HepG2 (cell line): ENCODE measurements around the gene F8. TPM values are rescaled to one million over a fixed set of nuclear protein-coding genes. Genes with fewer than 3 reads are reported as not detected.

ENCODE experiments used
- ATAC-seq: fragments of 200-7000 bp; cut with Tn5 transposase; 3 replicates; pipeline ENCODE4 v1.9.1; 2020; ENCODE audit warnings: mild to moderate bottlenecking, moderate library complexity
- BruUV-seq: library from RNA; stranded (reverse); fragments of 400-500 nt; replicated peaks from 2 replicates; lab custom pipeline; 2021; lab: Mats Ljungman, UMichigan
- CTCF ChIA-PET: fragments of 300-600 bp; formaldehyde crosslinking; extraction: SDS; loops from one replicate; lab custom pipeline; 2021; ENCODE audit warnings: low total read pairs, inconsistent platforms, low intra/inter-chr PET ratio; lab: Yijun Ruan, JAX
- POLR2A ChIA-PET: fragments of 350-600 bp; sonication (Branson Sonifier 250); formaldehyde crosslinking; loops from one replicate; lab custom pipeline; 2020; ENCODE audit warnings: antibody characterized with exemption, inconsistent platforms; lab: Yijun Ruan, JAX
- DNase-seq: peaks from one replicate; pipeline ENCODE4 v3.0.0-alpha.2; 2015; ENCODE audit warnings: low spot score
- FAIRE-seq: peaks from 3 replicates; lab custom pipeline; 2011; peaks lifted over from hg19 to GRCh38; lab: Jason Lieb, UNC
- H2AFZ ChIP-seq: one replicate; pipeline ENCODE4 v1.6.1; 2011; ENCODE audit warnings: low read length, inconsistent platforms
- H3K27ac ChIP-seq: fragments of 300-600 bp; 3 replicates; pipeline ENCODE4 v1.8.0; 2011; ENCODE audit warnings: mixed run types, mild to moderate bottlenecking, mixed read lengths, low read length, inconsistent platforms; ENCODE audit not compliant: insufficient read depth; ENCODE audit errors: extremely low read length
- H3K27me3 ChIP-seq, 2 experiments: fragments of 200-600 bp in 1 of 2; 2 replicates in 1 of 2; 3 replicates in 1 of 2; pipeline versions ENCODE4 v1.6.0 to v1.8.0; 2011; ENCODE audit warnings: low read length in 2 of 2, mild to moderate bottlenecking in 2 of 2, moderate library complexity in 2 of 2, inconsistent platforms in 1 of 2; ENCODE audit not compliant: insufficient read depth in 2 of 2, control insufficient read depth in 1 of 2
- H3K36me3 ChIP-seq, 2 experiments: fragments of 200-600 bp in 1 of 2; replicated peaks in 1 of 2; 2 replicates in 1 of 2; 3 replicates in 1 of 2; pipeline versions ENCODE4 v1.5.1 to v1.8.0; 2011; ENCODE audit warnings: low read length in 2 of 2, inconsistent platforms in 1 of 2; ENCODE audit not compliant: insufficient read depth in 2 of 2, control insufficient read depth in 1 of 2
- H3K4me1 ChIP-seq: 2 replicates; pipeline ENCODE4 v1.5.1; 2012; ENCODE audit warnings: low read length, inconsistent platforms; ENCODE audit not compliant: insufficient read depth
- H3K4me2 ChIP-seq: 2 replicates; pipeline ENCODE4 v1.6.0; 2011; ENCODE audit warnings: low read depth, low read length, inconsistent platforms
- H3K4me3 ChIP-seq, 3 experiments: fragments of 200-600 bp in 1 of 3; sonication (generic), shearing (Covaris generic) in 1 of 3; replicated peaks in 1 of 3; 2 replicates each; pipeline ENCODE4 v1.5.1; 2011 to 2016; ENCODE audit warnings: low read length in 3 of 3, inconsistent platforms in 2 of 3, low read depth in 2 of 3, mild to moderate bottlenecking in 2 of 3, control low read depth in 1 of 3, mixed read lengths in 1 of 3; ENCODE audit not compliant: insufficient read depth in 1 of 3
- H3K79me2 ChIP-seq: one replicate; pipeline ENCODE4 v1.6.1; 2011; ENCODE audit warnings: low read length, inconsistent platforms; ENCODE audit not compliant: insufficient read depth
- H3K9ac ChIP-seq: 2 replicates; pipeline ENCODE4 v1.6.0; 2011; ENCODE audit warnings: mild to moderate bottlenecking, low read depth, low read length, inconsistent platforms; ENCODE audit not compliant: insufficient read depth
- H3K9me3 ChIP-seq: 2 replicates; pipeline ENCODE4 v1.5.1; 2012; ENCODE audit warnings: mild to moderate bottlenecking, low read length
- H4K20me1 ChIP-seq: 2 replicates; pipeline ENCODE4 v1.6.0; 2011; ENCODE audit warnings: inconsistent platforms, mild to moderate bottlenecking, low read length, moderate library complexity; ENCODE audit not compliant: insufficient read depth
- ATF1 ChIP-seq: IDR thresholded peaks from 2 replicates; pipeline ENCODE4 v1.6.1; 2016; ENCODE audit warnings: mild to moderate bottlenecking, control low read depth
- EED ChIP-seq: sonication (generic); formaldehyde crosslinking; IDR thresholded peaks from 2 replicates; pipeline ENCODE4 v1.5.0; 2020; ENCODE audit warnings: mild to moderate bottlenecking, missing genetic modification reagents
- KDM4B ChIP-seq: sonication (generic); formaldehyde crosslinking; IDR thresholded peaks from 2 replicates; pipeline ENCODE4 v1.4.0; 2020; ENCODE audit warnings: missing genetic modification reagents
- MIER3 ChIP-seq: IDR thresholded peaks from 2 replicates; pipeline ENCODE4 v1.6.1; 2016; ENCODE audit warnings: missing compliant biosample characterization, borderline replicate concordance
- MYNN ChIP-seq: sonication (generic); formaldehyde crosslinking; IDR thresholded peaks from 2 replicates; pipeline ENCODE4 v1.4.0; 2020; ENCODE audit warnings: mild to moderate bottlenecking, low read depth, missing genetic modification reagents
- NFE2 ChIP-seq: sonication (generic); formaldehyde crosslinking; IDR thresholded peaks from 2 replicates; pipeline ENCODE4 v1.4.0; 2020; ENCODE audit warnings: missing genetic modification reagents
- RAD21 ChIP-seq: fragments of 450-650 bp; formaldehyde crosslinking; IDR thresholded peaks from 2 replicates; pipeline ENCODE4 v1.5.0; 2020; ENCODE audit warnings: mild to moderate bottlenecking
- SNAPC5 ChIP-seq: sonication (generic); formaldehyde crosslinking; IDR thresholded peaks from 2 replicates; pipeline ENCODE4 v1.8.1; 2023; ENCODE audit warnings: mild to moderate bottlenecking, missing genetic modification reagents, borderline replicate concordance
- SOX5 ChIP-seq: IDR thresholded peaks from 2 replicates; pipeline ENCODE4 v1.6.1; 2016; ENCODE audit warnings: borderline replicate concordance
- ZBTB26 ChIP-seq: IDR thresholded peaks from 2 replicates; pipeline ENCODE4 v1.6.1; 2016; ENCODE audit warnings: missing compliant biosample characterization, missing genetic modification reagents, borderline replicate concordance
- ZMAT3 ChIP-seq: sonication (generic); formaldehyde crosslinking; conservative IDR thresholded peaks from 2 replicates; pipeline ENCODE4 v1.7.0; 2021; ENCODE audit warnings: missing genetic modification reagents
- ZNF142 ChIP-seq: sonication (generic); formaldehyde crosslinking; IDR thresholded peaks from 2 replicates; pipeline ENCODE4 v1.4.0; 2020; ENCODE audit warnings: missing genetic modification reagents
- ZNF430 ChIP-seq: sonication (generic); formaldehyde crosslinking; IDR thresholded peaks from 2 replicates; pipeline ENCODE4 v1.9.0; 2021; ENCODE audit warnings: mild to moderate bottlenecking, missing genetic modification reagents
- ZNF556 ChIP-seq: sonication (generic); formaldehyde crosslinking; IDR thresholded peaks from 2 replicates; pipeline ENCODE4 v1.4.0; 2020; ENCODE audit warnings: mild to moderate bottlenecking, missing genetic modification reagents, borderline replicate concordance
- ZNF792 ChIP-seq: IDR thresholded peaks from 2 replicates; pipeline ENCODE4 v1.6.1; 2016
- WGBS: methylation state at CpG from one replicate; pipeline ENCODE4 v1.1.6; 2017; ENCODE audit warnings: low lambda C conversion rate; 5-methylcytosine and 5-hydroxymethylcytosine counted together
- in situ Hi-C: cut with HindIII; loops from 2 replicates; pipeline ENCODE4 v1.10.0; 2017; ENCODE audit warnings: low pct_unique_long_range_greater_than_20kb; ENCODE audit not compliant: extremely low pct_ligation_motif_present
- intact Hi-C: fragments of 100-400 bp; cut with micrococcal nuclease; formaldehyde crosslinking; loops from one replicate; pipeline ENCODE4 v1.10.0; 2022; ENCODE audit not compliant: unreplicated experiment
- polyA plus RNA-seq, 8 experiments: library from polyadenylated mRNA; depleted of rRNA in 3 of 8; stranded (reverse) in 7 of 8; unstranded in 1 of 8; fragments of >200 nt; fragmentation: Illumina TruSeq in 4 of 8; extraction: Trizol in 4 of 8; gene quantifications; 2 replicates each; pipeline versions ENCODE4 v1.2.1 to v1.2.3, GENCODE V29; 2011 to 2016; ENCODE audit warnings: low read depth in 4 of 8, missing spikeins in 1 of 8, mixed read lengths in 1 of 8; ENCODE audit not compliant: insufficient read depth in 1 of 8
- total RNA-seq, 5 experiments: library from RNA; depleted of rRNA; stranded (reverse); fragments of >200 nt; fragmentation: Illumina TruSeq; extraction: Trizol; gene quantifications; 2 replicates each; pipeline ENCODE4 v1.2.3, GENCODE V29; 2016; ENCODE audit warnings: low read depth in 1 of 5

F8 gene
- total and polyA plus RNA-seq, 2 of the 13 experiments (the other 11 are each of a cell fraction or from before 2014, with no cell fraction given): 0.29 to 0.61 TPM

GRCh38 chrX:154822029-154822428 lies 200.5 kb downstream of the F8 start:
- Histone ChIP-seq H3K4me1 (peaks cover 8% of the 10 kb centered on the region), H3K9me3 (no peaks in the 10 kb centered on the region), H3K27ac (no peak overlapping the region), H3K27me3 (no peaks in the 10 kb centered on the region), H3K36me3 (no peaks in the 10 kb centered on the region), H3K4me2 (no peak overlapping the region), H2AFZ (no peak overlapping the region), H3K4me3 (no peak overlapping the region), H3K9ac (no peak overlapping the region)
- intact Hi-C loops (no loop called here), in situ Hi-C loops (no loop called here)
- no peak for ATAC-seq
- 24% methylated on average over 3 of the region's 3 CpGs for WGBS
- DNase-seq: no peak
- POLR2A ChIA-PET: interaction anchor here (1.3 kb wide), 1 partner anchor 22 kb away, joined by 3 read pairs; no protein-coding TSS in a partner anchor
- FAIRE-seq: no peak
- CTCF ChIA-PET: no interaction called here
- TF ChIP-seq SOX5 (no peak), ZMAT3 (no peak), ZNF792 (CRISPR knock-in tag) (no peak), EED (no peak), KDM4B (CRISPR knock-in tag) (no peak), SNAPC5 (CRISPR knock-in tag) (no peak)
- TF ChIP-seq, all 625 proteins: peak for 0
- Histone ChIP-seq H4K20me1 (no peaks in the 10 kb centered on the region), H3K79me2 (no peaks in the 10 kb centered on the region)
- BruUV-seq: no TSS peak

GRCh38 chrX:154821523-154821922 lies 201.0 kb downstream of the F8 start:
- no TSS peak for BruUV-seq
- H4K20me1 ChIP-seq: no peaks in the 10 kb centered on the region
- in situ Hi-C loops (no loop called here), intact Hi-C loops (no loop called here)
- no peaks in the 10 kb centered on the region for H3K36me3 ChIP-seq
- POLR2A ChIA-PET: interaction anchor here (1.3 kb wide), 1 partner anchor 21 kb away, joined by 3 read pairs; no protein-coding TSS in a partner anchor
- H2AFZ ChIP-seq: no peak overlapping the region
- FAIRE-seq (no peak), DNase-seq (no peak), ATAC-seq (no peak)
- no peaks in the 10 kb centered on the region for H3K9me3 ChIP-seq
- no peak overlapping the region for H3K4me3 ChIP-seq
- H3K9ac ChIP-seq: no peak overlapping the region
- peaks cover 8% of the 10 kb centered on the region for H3K4me1 ChIP-seq
- CTCF ChIA-PET: no interaction called here
- H3K4me2 ChIP-seq: no peak overlapping the region
- H3K79me2 ChIP-seq: no peaks in the 10 kb centered on the region
- H3K27ac ChIP-seq: no peak overlapping the region
- H3K27me3 ChIP-seq: no peaks in the 10 kb centered on the region
- no peak for TF ChIP-seq ZNF142 (CRISPR knock-in tag)
- no peak for TF ChIP-seq ZNF430 (CRISPR knock-in tag)
- no peak for TF ChIP-seq ZNF556
- TF ChIP-seq NFE2 (CRISPR knock-in tag): no peak
- no peak for TF ChIP-seq ZBTB26 (CRISPR knock-in tag)
- no peak for TF ChIP-seq RAD21
- no peak for TF ChIP-seq MIER3 (CRISPR knock-in tag)
- TF ChIP-seq MYNN (CRISPR knock-in tag): no peak
- TF ChIP-seq ATF1 (CRISPR knock-in tag): no peak
